HPDE6-E6E7 (cell line): ENCODE results near the gene ARHGAP9.
"Not testable (repeated sequence)": the region's sequence is repeated elsewhere in the genome, so short reads cannot be mapped to it uniquely, and the experiment has no call there.

Experiments
- DNase-seq: peaks from one replicate; pipeline ENCODE4 v3.0.0; 2011; ENCODE audit warnings: missing footprints; ENCODE audit errors: extremely low spot score

Gene ARHGAP9

GRCh38 chr12:57434517-57435223, 45.0 kb downstream of the ARHGAP9 start, which contains the start of gene INHBC:
Gene INHBC, plus strand, starts transcription at chr12:57434784. Its CDS starts 103 bp downstream, at chr12:57434887.
- no peak for DNase-seq

DNA sequence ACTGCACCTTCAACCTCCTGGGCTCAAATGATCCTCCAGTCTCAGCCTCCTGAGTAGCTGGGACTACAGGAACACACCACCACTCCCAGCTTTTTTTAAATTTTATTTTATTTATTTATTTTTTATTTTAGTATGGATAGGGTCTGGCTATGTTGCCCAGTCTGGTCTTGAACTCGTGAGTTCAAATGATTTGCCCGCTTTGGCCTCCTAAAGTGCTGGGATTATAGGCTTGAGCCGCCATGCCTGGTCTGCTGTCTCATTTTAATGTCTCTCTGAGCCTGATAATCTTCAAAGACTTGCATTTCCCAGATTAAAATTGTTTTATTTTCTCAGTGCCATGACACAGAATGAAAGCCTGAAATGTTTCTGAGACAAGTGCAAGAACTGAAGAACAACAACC, 46.3 kb downstream of the ARHGAP9 start:
- DNase-seq: no peak

DNA sequence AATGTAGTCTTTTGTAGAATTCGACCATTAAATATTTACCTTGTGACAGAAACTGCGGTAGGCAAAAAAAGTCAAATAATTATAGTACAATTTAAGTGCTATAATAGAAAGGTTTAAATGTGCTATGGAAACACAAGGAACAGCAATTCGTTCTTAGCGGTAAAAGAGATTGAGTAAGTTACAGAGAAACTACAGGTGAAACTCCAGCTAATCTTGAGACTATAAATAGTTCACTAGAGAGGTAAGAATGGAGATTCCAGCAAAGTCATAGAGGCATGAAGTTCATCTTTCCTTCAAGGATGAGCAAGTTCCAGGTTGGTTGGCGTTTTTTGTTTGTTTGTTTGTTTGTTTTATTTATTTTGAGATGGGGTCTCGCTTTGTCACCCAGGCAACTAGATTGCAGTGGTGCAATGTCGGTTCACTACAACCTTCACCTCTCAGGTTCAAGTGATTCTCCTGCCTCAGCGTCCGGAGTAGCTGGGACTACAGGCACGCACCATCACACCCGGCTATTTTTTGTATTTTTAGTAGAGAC, 47.9 kb downstream of the ARHGAP9 start:
- no peak for DNase-seq

DNA sequence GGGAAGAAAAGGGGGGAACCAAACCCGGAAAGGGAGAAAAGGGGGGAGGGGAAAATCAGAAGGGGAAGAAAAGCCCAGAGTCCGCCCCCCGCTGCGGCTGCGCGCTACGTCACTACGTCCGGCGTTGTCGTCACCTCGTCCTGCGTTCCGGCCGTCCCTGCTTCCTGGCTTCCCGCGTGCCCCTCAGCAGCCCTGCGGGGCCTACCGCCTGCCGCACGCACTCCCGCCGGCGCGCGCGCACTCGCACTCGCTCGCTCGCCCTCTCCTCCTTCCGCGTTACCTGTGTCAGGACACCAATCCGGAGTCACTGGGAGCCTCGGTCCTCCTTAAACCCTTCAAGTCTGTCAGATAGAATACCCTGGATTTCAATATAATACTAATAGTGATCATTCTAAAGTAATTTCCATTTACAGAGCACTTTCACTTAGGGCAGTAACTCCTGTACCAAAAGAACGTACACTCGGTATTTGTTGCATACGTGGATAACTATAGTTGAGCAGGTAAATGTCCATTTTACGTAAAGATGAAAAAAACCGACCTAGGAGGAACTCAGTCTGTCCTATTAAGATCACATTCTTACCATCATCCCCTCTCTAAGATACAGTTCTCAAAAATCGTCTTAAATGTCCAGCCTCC, 48.6 kb downstream of the ARHGAP9 start, which contains the start of gene R3HDM2:
TSS of gene R3HDM2 (minus strand) at position 113 of the 636 bp plus-strand sequence. CDS start 120,615 bp downstream, outside the sequence.
- peak; percentile 97 for DNase-seq

DNA sequence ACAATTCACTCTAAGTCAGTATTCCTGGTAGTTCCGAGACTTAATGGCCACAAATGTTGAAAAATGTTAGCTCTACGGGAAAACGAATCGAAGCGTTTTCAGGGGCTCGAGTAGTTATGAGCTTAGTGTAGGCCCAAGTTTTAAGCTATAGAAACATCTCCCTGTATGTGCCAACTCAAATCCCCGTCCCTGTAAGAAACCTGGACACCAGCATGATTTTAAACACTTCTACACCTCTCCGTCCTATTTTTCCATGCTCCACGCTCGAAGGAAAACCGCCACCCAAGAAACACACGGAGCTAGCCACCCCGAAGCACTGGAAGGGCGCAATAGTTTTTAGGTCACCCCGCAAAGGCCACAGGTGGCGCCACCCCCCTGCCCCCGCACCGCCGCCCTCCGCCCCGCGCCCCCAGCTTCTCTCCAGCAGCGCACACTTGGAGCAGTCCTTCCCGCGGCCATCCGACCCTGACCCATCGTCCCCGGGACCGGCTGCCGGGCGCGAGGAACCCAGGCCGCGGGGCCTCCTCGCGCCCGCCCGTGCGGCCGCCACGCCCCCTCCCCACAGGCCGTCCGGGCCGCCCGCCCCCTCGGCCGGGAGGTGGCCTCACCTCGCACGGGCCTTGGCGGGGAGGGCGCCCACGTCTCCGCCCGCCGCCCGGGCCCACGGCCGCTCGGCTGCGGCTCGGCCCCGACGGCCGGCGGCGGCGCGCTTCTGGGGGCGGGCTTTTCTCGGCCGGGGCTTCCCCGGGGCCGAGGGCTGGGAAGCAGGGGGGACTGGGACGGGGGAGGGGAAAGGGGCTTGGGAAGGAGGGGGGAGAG, 49.3 kb downstream of the ARHGAP9 start:
- DNase-seq: no peak

- DNase-seq: no peak
Measured at GRCh38 chr12:57429473-57430111, 50.1 kb downstream of the ARHGAP9 start.

GRCh38 chr12:57428965-57429364, 50.7 kb downstream of the ARHGAP9 start:
- DNase-seq: no peak

- DNase-seq: not testable (repeated sequence)
Measured at GRCh38 chr12:57426948-57427347, 52.7 kb downstream of the ARHGAP9 start.
